ENCODE results near the gene ING4. TPM values are rescaled to one million over a fixed set of nuclear protein-coding genes. Genes with fewer than 3 reads are reported as not detected.

Gene ING4
- polyA plus RNA-seq, 1 of the 3 experiments (the other 2 are of a cell fraction) = 96.5 TPM

GRCh38 chr12:6603095-6603567, 59.8 kb downstream of the ING4 start:
- peak overlapping the region in 1 of 2 experiments; percentile 47; a peak in 2 of 4 replicates for H3K27ac ChIP-seq (ENCODE audit: low read depth in 2 of 2, low read length in 1 of 2)
- POLR2A ChIA-PET = interaction anchor here (0.9 to 1.0 kb wide), 2 partner anchors 121 to 133 kb away, joined by 3 read pairs; partner anchors contain the start of genes COPS7A and VAMP1

DNA sequence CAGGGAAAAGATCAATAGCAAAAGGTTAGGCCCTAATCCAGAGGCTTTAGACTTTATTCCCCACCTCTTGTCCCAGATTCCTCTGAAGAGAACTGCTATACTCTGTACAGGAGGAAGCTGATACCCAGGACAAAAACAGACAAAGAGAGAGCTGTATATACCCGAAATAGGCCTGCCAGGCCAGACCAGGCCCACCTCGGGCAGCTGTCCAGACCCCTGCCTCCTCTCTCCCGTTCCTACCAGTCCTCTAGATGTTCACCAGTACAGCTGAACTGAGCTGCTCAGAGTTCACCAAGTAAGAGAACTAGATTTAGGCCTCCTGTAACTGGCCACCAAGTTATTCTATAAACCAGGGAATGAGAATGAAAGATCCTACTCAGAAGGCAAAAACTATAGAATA, 60.4 kb downstream of the ING4 start:
- Histone ChIP-seq H3K36me3 (replicated peaks in 1 of 2; ENCODE audit: control insufficient read depth in 1 of 2, insufficient read depth in 2 of 2, low read length in 1 of 2) (peaks cover 61 to 68% of the 10 kb centered on the region in 2 experiments), H3K9me2 (no peaks in the 10 kb centered on the region), H3K4me2 (peak overlapping the region; percentile 91), H3K4me1 (ENCODE audit: control insufficient read depth in 1 of 2, insufficient read depth in 2 of 2, low read depth in 1 of 2, low read length in 1 of 2) (peaks cover 26 to 31% of the 10 kb centered on the region in 2 experiments), H3K4me3 (ENCODE audit: low read depth in 2 of 2, low read length in 1 of 2) (peak overlapping the region in 1 of 2 experiments; percentile 90; a peak in 2 of 4 replicates), H3K27ac (ENCODE audit: low read depth in 2 of 2, low read length in 1 of 2) (no peak overlapping the region; a peak in 1 of 4 replicates), H2AFZ (ENCODE audit: low read depth) (no peak overlapping the region), H4K20me1 (ENCODE audit: insufficient read depth) (peaks cover 53% of the 10 kb centered on the region), H3K9ac (peak overlapping the region; percentile 41; the same call in 1 of the 2 replicates), H3K27me3 (ENCODE audit: insufficient read depth) (no peaks in the 10 kb centered on the region), H3F3A (replicated peaks; ENCODE audit: insufficient read depth) (peaks cover 7% of the 10 kb centered on the region), H3K9me3 (no peaks in the 10 kb centered on the region), H3K79me2 (ENCODE audit: insufficient read depth) (peaks cover 92% of the 10 kb centered on the region)
- 65% methylated on average over 3 of the region's 3 CpGs for WGBS (ENCODE audit: low lambda C conversion rate)
- DNase-seq = no peak
- TF ChIP-seq SIN3A (IDR thresholded peaks at IDR 0.05; ENCODE audit: borderline replicate concordance, low read depth, low read length) (no peak), RXRA (IDR thresholded peaks at IDR 0.05; ENCODE audit: borderline replicate concordance, low read depth) (no peak)
- TF ChIP-seq, protein P1, sequence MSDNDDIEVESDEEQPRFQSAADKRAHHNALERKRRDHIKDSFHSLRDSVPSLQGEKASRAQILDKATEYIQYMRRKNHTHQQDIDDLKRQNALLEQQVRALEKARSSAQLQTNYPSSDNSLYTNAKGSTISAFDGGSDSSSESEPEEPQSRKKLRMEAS (IDR thresholded peaks at IDR 0.05; ENCODE audit: low read depth) = no peak
- ChIA-PET CTCF (interaction anchor here (0.7 to 3.3 kb wide), 9 partner anchors 25 to 230 kb away, joined by 3 to 10 read pairs (median 4); no protein-coding TSS in a partner anchor), POLR2A (interaction anchor here (0.7 to 1.0 kb wide), 2 partner anchors 121 to 520 kb away, joined by 3 read pairs; partner anchors contain the start of gene COPS7A)

More at GRCh38 chr12:6603095-6603567, 59.8 kb downstream of the ING4 start:
- Histone ChIP-seq H3K4me3 (ENCODE audit: low read depth in 2 of 2, low read length in 1 of 2) (peak overlapping the region; percentile 8 to 90; a peak in 3 of 4 replicates), H3F3A (replicated peaks; ENCODE audit: insufficient read depth) (peaks cover 13% of the 10 kb centered on the region), H3K79me2 (ENCODE audit: insufficient read depth) (peaks cover 87% of the 10 kb centered on the region), H3K4me2 (peak overlapping the region; percentile 91), H3K4me1 (ENCODE audit: control insufficient read depth in 1 of 2, insufficient read depth in 2 of 2, low read depth in 1 of 2, low read length in 1 of 2) (peaks cover 26 to 37% of the 10 kb centered on the region in 2 experiments), H3K36me3 (replicated peaks in 1 of 2; ENCODE audit: control insufficient read depth in 1 of 2, insufficient read depth in 2 of 2, low read length in 1 of 2) (peaks cover 55 to 62% of the 10 kb centered on the region in 2 experiments), H3K9me3 (no peaks in the 10 kb centered on the region), H4K20me1 (ENCODE audit: insufficient read depth) (peaks cover 53% of the 10 kb centered on the region), H3K27me3 (ENCODE audit: insufficient read depth) (no peaks in the 10 kb centered on the region), H2AFZ (ENCODE audit: low read depth) (no peak overlapping the region), H3K9me2 (no peaks in the 10 kb centered on the region), H3K9ac (peak overlapping the region; percentile 41; the same call in 1 of the 2 replicates)
- WGBS (ENCODE audit: low lambda C conversion rate) = 42% methylated on average over 6 of the region's 6 CpGs
- CTCF ChIA-PET = interaction anchor here (0.7 to 3.5 kb wide), 10 partner anchors 11 to 229 kb away, joined by 3 to 17 read pairs (median 4); no protein-coding TSS in a partner anchor
- peak; percentile 51 for DNase-seq
- TF ChIP-seq MXI1 (IDR thresholded peaks at IDR 0.05; ENCODE audit: low read depth, low read length) (0 out of 2 replicates have a peak, but pooled peaks have one; percentile 23), TCF12 (IDR thresholded peaks at IDR 0.05) (no peak)

Small RNA genes within 50 kb of the gene (small RNA-seq; reads per million reads assigned to genes)
- gene RNU6-781P = 0 reads per million in 7 experiments

Other genes starting within 250 kb of the ING4 start
- not detected in 2 replicates for gene CD27, start 218.2 kb downstream of the ING4 start, polyA plus RNA-seq (2012; rRNA removed)
- gene TAPBPL, start 211.1 kb downstream of the ING4 start, polyA plus RNA-seq (2012; rRNA removed) = 24.1 and 26.0 TPM in 2 replicates
- 36.8 and 48.9 TPM in 2 replicates for gene VAMP1, start 192.4 kb downstream of the ING4 start, polyA plus RNA-seq (2012; rRNA removed)
- gene MRPL51, start 169.9 kb downstream of the ING4 start, polyA plus RNA-seq (2012; rRNA removed) = 189 and 195 TPM in 2 replicates
- 39.8 and 46.9 TPM in 2 replicates for gene NCAPD2, start 169.0 kb downstream of the ING4 start, polyA plus RNA-seq (2012; rRNA removed)
- 7,875 and 8,077 TPM in 2 replicates for gene GAPDH, start 128.6 kb downstream of the ING4 start, polyA plus RNA-seq (2012; rRNA removed)
- 50.1 and 50.6 TPM in 2 replicates for gene IFFO1, start 107.1 kb downstream of the ING4 start, polyA plus RNA-seq (2012; rRNA removed)
- 64.5 and 76.2 TPM in 2 replicates for gene NOP2, start 94.8 kb downstream of the ING4 start, polyA plus RNA-seq (2012; rRNA removed)
- 85.5 and 90.5 TPM in 2 replicates for gene CHD4, start 55.7 kb downstream of the ING4 start, polyA plus RNA-seq (2012; rRNA removed)
- 0.03 and 0.05 TPM in 2 replicates for gene LPAR5, start 27.2 kb downstream of the ING4 start, polyA plus RNA-seq (2012; rRNA removed)
- 0.71 and 0.88 TPM in 2 replicates for gene ACRBP, start 15.7 kb downstream of the ING4 start, polyA plus RNA-seq (2012; rRNA removed)
- gene ZNF384, start 26.3 kb upstream of the ING4 start, polyA plus RNA-seq (2012; rRNA removed) = 64.9 and 80.4 TPM in 2 replicates
- 5.9 and 9.9 TPM in 2 replicates for gene PIANP, start 37.7 kb upstream of the ING4 start, polyA plus RNA-seq (2012; rRNA removed)
- 191 and 231 TPM in 2 replicates for gene COPS7A, start 60.9 kb upstream of the ING4 start, polyA plus RNA-seq (2012; rRNA removed)
- 535 and 624 TPM in 2 replicates for gene MLF2, start 90.0 kb upstream of the ING4 start, polyA plus RNA-seq (2012; rRNA removed)
- gene PTMS, start 103.2 kb upstream of the ING4 start, polyA plus RNA-seq (2012; rRNA removed) = 391 and 661 TPM in 2 replicates
- gene LAG3, start 109.4 kb upstream of the ING4 start, polyA plus RNA-seq (2012; rRNA removed) = 0.72 and 1.1 TPM in 2 replicates
- gene CD4, start 126.4 kb upstream of the ING4 start, polyA plus RNA-seq (2012; rRNA removed) = 0.02 TPM in 1 of 2 replicates, not detected in the other
- 16.4 and 18.6 TPM in 2 replicates for gene GPR162, start 158.7 kb upstream of the ING4 start, polyA plus RNA-seq (2012; rRNA removed)
- 49.5 and 74.6 TPM in 2 replicates for gene P3H3, start 165.3 kb upstream of the ING4 start, polyA plus RNA-seq (2012; rRNA removed)
- 12.9 and 13.8 TPM in 2 replicates for gene GNB3, start 177.8 kb upstream of the ING4 start, polyA plus RNA-seq (2012; rRNA removed)
- 33.0 and 34.0 TPM in 2 replicates for gene CDCA3, start 188.2 kb upstream of the ING4 start, polyA plus RNA-seq (2012; rRNA removed)
- 97.2 and 100 TPM in 2 replicates for gene USP5, start 189.0 kb upstream of the ING4 start, polyA plus RNA-seq (2012; rRNA removed)
- 1,175 and 1,316 TPM in 2 replicates for gene TPI1, start 204.4 kb upstream of the ING4 start, polyA plus RNA-seq (2012; rRNA removed)
- 16.9 and 19.6 TPM in 2 replicates for gene SPSB2, start 210.2 kb upstream of the ING4 start, polyA plus RNA-seq (2012; rRNA removed)
- gene LRRC23, start 241.7 kb upstream of the ING4 start, polyA plus RNA-seq (2012; rRNA removed) = 11.9 TPM in 2 replicates

All from SK-N-SH (cell line).